Stimulated activated CD8-positive, alpha-beta memory T cell treated with anti-CD3 and anti-CD28 coated beads, Interleukin-12 subunit alpha, Interleukin-12 subunit beta, amount 100 ng/mL, for 1 hour (primary cell): Measurements from ENCODE around the gene IRGQ.

ENCODE experiments used
- DNase-seq: peaks from one replicate; pipeline ENCODE4 v3.0.0-alpha.2; 2020; ENCODE audit warnings: low read depth

The IRGQ gene

DNA sequence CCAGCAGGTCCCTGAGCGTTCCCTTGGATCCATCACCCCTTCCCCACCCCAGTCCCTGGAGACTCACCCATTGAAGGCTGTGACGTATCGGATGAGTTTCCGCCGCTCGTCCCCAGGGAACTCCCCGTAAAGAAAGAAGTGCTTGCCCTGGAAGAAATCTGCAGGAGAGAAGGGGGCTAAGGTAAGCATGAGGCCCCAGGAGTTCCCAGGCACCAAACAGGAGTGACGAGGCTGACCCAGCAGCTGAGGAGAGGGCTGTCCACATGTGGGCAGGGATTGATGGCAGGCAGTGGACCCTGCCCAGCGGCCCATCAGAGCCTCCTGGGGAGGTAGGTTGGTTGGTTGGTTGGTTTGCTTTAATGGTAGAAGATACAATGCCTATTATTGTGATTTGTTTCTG, 51.9 kb downstream of the IRGQ start:
- DNase-seq, result no peak

DNA sequence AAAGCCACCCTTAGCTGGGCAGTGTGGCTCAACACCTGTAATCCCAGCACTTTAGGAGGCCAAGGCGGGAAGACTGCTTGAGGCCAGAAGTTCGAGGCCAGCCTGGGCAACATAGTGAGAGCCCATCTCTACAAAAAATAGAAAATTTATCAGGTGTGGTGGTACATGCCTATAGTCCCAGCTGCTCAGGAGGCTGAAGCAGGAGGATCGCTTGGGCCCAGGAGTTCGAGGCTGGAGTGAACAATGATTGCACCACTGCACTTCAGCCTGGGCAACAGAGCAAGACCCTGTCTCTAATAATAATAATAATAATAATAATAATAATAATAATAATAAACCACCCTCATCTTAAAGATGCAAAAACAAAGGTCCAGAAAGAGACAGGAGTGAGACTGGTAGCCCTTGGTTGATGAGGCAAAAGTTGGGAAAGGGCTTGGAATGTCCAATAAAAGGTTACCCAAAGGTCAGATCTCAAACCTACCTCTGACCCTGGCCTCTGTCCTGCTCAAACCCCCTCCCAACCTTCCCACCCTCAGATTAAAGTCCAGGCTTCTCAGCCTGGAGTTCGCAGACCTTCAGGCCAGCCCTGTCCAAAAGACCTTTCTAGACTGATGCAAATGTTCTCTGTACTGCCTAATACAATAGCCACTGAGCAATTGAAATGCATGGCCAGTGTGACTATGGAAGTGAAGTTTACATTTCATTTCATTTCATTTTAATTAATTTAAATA, 53.8 kb downstream of the IRGQ start:
- DNase-seq, result no peak

DNA sequence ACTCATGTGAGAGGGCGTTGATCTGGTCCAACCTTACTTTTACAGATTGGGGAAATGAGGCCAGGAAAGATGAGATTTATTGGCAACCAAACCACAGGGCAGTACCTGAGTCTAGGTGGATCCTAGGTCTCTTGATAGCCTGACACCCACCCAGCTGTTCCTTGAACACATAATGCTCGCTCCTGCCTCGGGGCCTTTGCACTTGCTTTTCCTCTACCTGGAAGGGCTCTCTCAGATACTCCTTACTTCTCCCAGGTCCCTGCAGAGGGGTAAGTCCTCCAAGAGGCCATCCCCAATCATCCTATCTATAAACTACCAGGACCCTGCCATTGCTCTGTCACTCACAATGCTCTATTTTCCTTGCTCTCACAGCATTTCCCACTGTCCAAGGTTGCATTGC, 55.6 kb downstream of the IRGQ start:
- DNase-seq, result no peak

DNA sequence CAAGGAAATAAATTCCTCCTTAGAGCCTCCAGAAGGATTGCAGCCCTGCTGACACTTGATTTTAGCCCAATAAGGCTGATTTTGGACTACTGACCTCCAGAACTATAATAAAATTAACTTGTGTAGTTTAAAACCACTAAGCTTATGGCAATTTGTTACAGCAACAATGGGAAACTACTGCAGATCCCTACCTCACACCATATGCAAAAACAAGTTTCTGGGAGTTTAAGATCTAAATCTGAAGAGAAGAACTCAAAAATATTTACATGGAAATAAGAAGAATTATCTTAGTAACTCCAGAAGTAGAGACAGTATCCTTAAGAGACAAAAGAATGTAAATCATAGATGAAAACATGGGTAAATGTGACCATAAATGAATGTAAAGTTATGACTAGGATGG, 57.0 kb downstream of the IRGQ start:
- no peak for DNase-seq

DNA sequence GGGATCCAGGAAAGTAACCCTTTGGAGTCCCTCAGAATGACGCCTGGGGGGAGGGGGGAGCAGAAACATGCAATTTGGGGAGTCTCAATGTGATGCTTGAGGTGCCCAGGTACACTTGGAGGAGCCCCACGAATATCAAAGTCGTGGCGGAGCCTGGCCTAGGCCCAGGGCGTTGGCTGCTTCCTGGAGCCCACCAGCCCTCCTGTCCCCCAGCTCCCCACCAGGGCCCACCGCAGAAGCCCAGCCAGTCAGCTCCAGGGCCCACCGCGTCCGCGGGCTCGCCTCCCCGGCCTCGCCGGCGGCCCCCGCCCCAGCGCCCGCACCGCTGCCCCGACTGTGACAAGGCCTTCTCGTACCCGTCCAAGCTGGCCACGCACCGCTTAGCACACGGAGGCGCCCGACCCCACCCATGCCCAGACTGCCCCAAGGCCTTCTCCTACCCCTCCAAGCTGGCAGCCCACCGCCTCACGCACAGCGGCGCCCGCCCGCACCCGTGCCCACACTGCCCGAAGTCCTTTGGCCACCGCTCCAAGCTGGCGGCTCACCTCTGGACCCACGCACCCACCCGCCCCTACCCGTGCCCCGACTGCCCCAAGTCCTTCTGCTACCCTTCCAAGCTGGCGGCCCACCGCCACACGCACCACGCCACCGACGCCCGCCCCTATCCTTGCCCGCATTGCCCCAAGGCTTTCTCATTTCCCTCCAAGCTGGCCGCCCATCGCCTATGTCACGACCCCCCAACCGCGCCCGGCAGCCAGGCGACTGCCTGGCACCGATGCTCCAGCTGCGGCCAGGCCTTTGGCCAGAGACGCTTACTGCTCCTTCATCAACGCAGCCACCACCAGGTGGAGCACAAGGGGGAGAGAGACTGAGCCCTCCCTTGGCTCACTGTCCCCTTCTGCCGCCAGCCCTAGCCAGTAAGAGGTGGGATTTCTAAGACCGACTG, 60.8 kb downstream of the IRGQ start:
- DNase-seq, result no peak
